Fibroblast of lung (primary cell): ENCODE results near the gene GRAP2. TPM values are rescaled to one million over a fixed set of nuclear protein-coding genes. Genes with fewer than 3 reads are reported as not detected.

Experiments used
- DNase-seq, 2 donors: peaks; one replicate each; pipeline versions ENCODE4 v3.0.0 to v3.0.0-alpha.2; 2010; ENCODE audit warnings: low read depth in 2 of 2
- H2AFZ ChIP-seq: 2 replicates; pipeline ENCODE4 v1.5.1; 2012; ENCODE audit warnings: low read length, control low read depth, inconsistent platforms
- H3K27ac ChIP-seq: 2 replicates; pipeline ENCODE4 v1.5.1; 2011; ENCODE audit warnings: low read length, control low read depth; ENCODE audit not compliant: insufficient read depth
- H3K27me3 ChIP-seq: 2 replicates; pipeline ENCODE4 v1.5.1; 2011; ENCODE audit warnings: mild to moderate bottlenecking, low read length; ENCODE audit not compliant: control insufficient read depth, insufficient read depth
- H3K36me3 ChIP-seq: 2 replicates; pipeline ENCODE4 v1.5.1; 2011; ENCODE audit warnings: low read length; ENCODE audit not compliant: control insufficient read depth, insufficient read depth
- H3K4me1 ChIP-seq: 2 replicates; pipeline ENCODE4 v1.5.1; 2011; ENCODE audit warnings: low read length; ENCODE audit not compliant: control insufficient read depth, insufficient read depth; ENCODE audit errors: extremely low read depth
- H3K4me2 ChIP-seq: 2 replicates; pipeline ENCODE4 v1.5.1; 2011; ENCODE audit warnings: low read length, control low read depth; ENCODE audit not compliant: insufficient read depth; ENCODE audit errors: extremely low read depth
- H3K4me3 ChIP-seq, 4 experiments: fragments of 200-600 bp in 1 of 4; sonication (generic) in 1 of 4; replicated peaks in 1 of 4; 2 replicates each; pipeline ENCODE4 v1.5.1; 2011 to 2016; ENCODE audit warnings: low read length in 4 of 4, low read depth in 3 of 4, mild to moderate bottlenecking in 3 of 4, control low read depth in 2 of 4, inconsistent platforms in 1 of 4, mixed read lengths in 1 of 4; ENCODE audit not compliant: insufficient read depth in 1 of 4; ENCODE audit errors: control extremely low read depth in 1 of 4
- H3K79me2 ChIP-seq: 2 replicates; pipeline ENCODE4 v1.5.1; 2012; ENCODE audit warnings: mild to moderate bottlenecking, low read length, inconsistent platforms; ENCODE audit not compliant: control insufficient read depth, insufficient read depth
- H3K9ac ChIP-seq: 2 replicates; pipeline ENCODE4 v1.5.1; 2011; ENCODE audit warnings: mild to moderate bottlenecking, low read length, control low read depth; ENCODE audit not compliant: insufficient read depth
- H3K9me3 ChIP-seq: 2 replicates; pipeline ENCODE4 v1.5.1; 2012; ENCODE audit warnings: low read depth, low read length; ENCODE audit not compliant: control insufficient read depth, insufficient read depth
- H4K20me1 ChIP-seq: 2 replicates; pipeline ENCODE4 v1.5.1; 2011; ENCODE audit warnings: low read length; ENCODE audit not compliant: control insufficient read depth, insufficient read depth; ENCODE audit errors: extremely low read depth
- CTCF ChIP-seq, 2 donors: IDR thresholded peaks in 1 of 2; conservative IDR thresholded peaks in 1 of 2; 1 replicate in 1 of 2; 2 replicates in 1 of 2; pipeline ENCODE4 v1.5.1; 2011 to 2012; ENCODE audit warnings: low read length in 2 of 2, control low read depth in 1 of 2, inconsistent platforms in 1 of 2, low read depth in 1 of 2, mild to moderate bottlenecking in 1 of 2
- EZH2 ChIP-seq: IDR thresholded peaks from 2 replicates; pipeline ENCODE4 v1.5.1; 2012; ENCODE audit warnings: low read length, control low read depth, mild to moderate bottlenecking; ENCODE audit errors: missing control alignments
- polyA plus RNA-seq, 2 donors: library from polyadenylated mRNA; depleted of rRNA in 1 of 2; stranded (reverse) in 1 of 2; unstranded in 1 of 2; fragments of >200 nt; gene quantifications; 2 replicates each; pipeline ENCODE4 v1.2.1, GENCODE V29; 2011 to 2012; ENCODE audit warnings: missing spikeins in 1 of 2
- total RNA-seq: library from RNA; depleted of rRNA; stranded (reverse); fragments of >200 nt; gene quantifications from 2 replicates; pipeline ENCODE4 v1.2.1, GENCODE V29; 2014

The GRAP2 gene
- total and polyA plus RNA-seq, 2 donors (not counting 1 experiment from before 2014, with no cell fraction given) = not detected

- no peak overlapping the region for H3K27ac ChIP-seq
- H3K36me3 ChIP-seq = no peaks in the 10 kb centered on the region
- no peaks in the 10 kb centered on the region for H4K20me1 ChIP-seq
- peaks cover 3% of the 10 kb centered on the region for H3K27me3 ChIP-seq
- H3K79me2 ChIP-seq = no peaks in the 10 kb centered on the region
- no peak for TF ChIP-seq EZH2
- TF ChIP-seq CTCF (conservative IDR thresholded peaks at IDR 0.05 in 1 of 2, IDR thresholded peaks at IDR 0.05 in 1 of 2; ENCODE audit: low read depth in 1 of 2, low read length in 2 of 2) = no peak
- H3K4me3 ChIP-seq = no peak overlapping the region
- no peak overlapping the region for H3K9ac ChIP-seq
- no peaks in the 10 kb centered on the region for H3K4me1 ChIP-seq
- DNase-seq = peak in 1 of 2 donors; percentile 22
- H2AFZ ChIP-seq = no peak overlapping the region
- H3K4me2 ChIP-seq = no peak overlapping the region
- H3K9me3 ChIP-seq = no peaks in the 10 kb centered on the region
Observed at GRCh38 chr22:39988386-39989114, 87.7 kb downstream of the GRAP2 start.

GRCh38 chr22:39989633-39990032 is 88.7 kb downstream of the GRAP2 start:
- no peak for DNase-seq
- H3K4me2 ChIP-seq = no peak overlapping the region
- H2AFZ ChIP-seq = no peak overlapping the region
- no peaks in the 10 kb centered on the region for H3K4me1 ChIP-seq
- no peak overlapping the region for H3K9ac ChIP-seq
- H3K79me2 ChIP-seq = no peaks in the 10 kb centered on the region
- H3K4me3 ChIP-seq = no peak overlapping the region
- H4K20me1 ChIP-seq = no peaks in the 10 kb centered on the region
- no peak overlapping the region for H3K27ac ChIP-seq
- H3K27me3 ChIP-seq = peaks cover 9% of the 10 kb centered on the region
- H3K9me3 ChIP-seq = no peaks in the 10 kb centered on the region
- H3K36me3 ChIP-seq = no peaks in the 10 kb centered on the region
- TF ChIP-seq EZH2 (no peak), CTCF (conservative IDR thresholded peaks at IDR 0.05 in 1 of 2, IDR thresholded peaks at IDR 0.05 in 1 of 2; ENCODE audit: low read depth in 1 of 2, low read length in 2 of 2) (no peak)

- no peak for DNase-seq
- H3K27me3 ChIP-seq = peaks cover 9% of the 10 kb centered on the region
Observed at GRCh38 chr22:39990686-39991085, 89.8 kb downstream of the GRAP2 start.

More at GRCh38 chr22:39990686-39991085, 89.8 kb downstream of the GRAP2 start:
- Histone ChIP-seq H3K4me2 (no peak overlapping the region), H3K9me3 (no peaks in the 10 kb centered on the region), H4K20me1 (no peaks in the 10 kb centered on the region), H3K79me2 (no peaks in the 10 kb centered on the region), H3K4me3 (no peak overlapping the region), H3K4me1 (no peaks in the 10 kb centered on the region), H3K9ac (no peak overlapping the region), H3K36me3 (no peaks in the 10 kb centered on the region), H3K27ac (no peak overlapping the region), H2AFZ (no peak overlapping the region)
- no peak for TF ChIP-seq EZH2
- TF ChIP-seq CTCF (conservative IDR thresholded peaks at IDR 0.05 in 1 of 2, IDR thresholded peaks at IDR 0.05 in 1 of 2; ENCODE audit: low read depth in 1 of 2, low read length in 2 of 2) = no peak
